Retina (tissue), 1 donor: ENCODE results near the gene GASK1A.

Source experiments
- DNase-seq: peaks from one replicate; pipeline ENCODE4 v3.0.0-alpha.2; 2016

GASK1A gene

DNA sequence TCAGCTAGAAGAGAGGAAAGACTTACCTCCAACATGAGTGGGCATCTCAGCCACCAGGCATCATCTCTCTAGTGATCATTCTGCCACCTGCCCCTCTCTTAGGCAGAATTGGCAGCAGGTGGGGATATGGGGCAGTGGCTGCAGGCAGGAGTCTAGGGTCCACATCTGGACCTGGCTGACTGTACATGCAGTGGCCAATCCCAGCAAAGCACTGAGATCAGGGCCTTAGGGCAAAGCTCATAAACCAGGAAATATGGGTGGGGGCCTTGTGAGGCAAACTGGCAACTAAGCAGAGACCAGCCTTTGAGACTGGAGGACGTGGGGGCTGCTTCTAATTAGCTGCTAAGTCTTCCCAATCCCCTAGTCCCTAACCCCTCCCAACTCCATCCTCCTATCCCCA lies 113.9 kb downstream of the GASK1A start:
- DNase-seq = no peak

DNA sequence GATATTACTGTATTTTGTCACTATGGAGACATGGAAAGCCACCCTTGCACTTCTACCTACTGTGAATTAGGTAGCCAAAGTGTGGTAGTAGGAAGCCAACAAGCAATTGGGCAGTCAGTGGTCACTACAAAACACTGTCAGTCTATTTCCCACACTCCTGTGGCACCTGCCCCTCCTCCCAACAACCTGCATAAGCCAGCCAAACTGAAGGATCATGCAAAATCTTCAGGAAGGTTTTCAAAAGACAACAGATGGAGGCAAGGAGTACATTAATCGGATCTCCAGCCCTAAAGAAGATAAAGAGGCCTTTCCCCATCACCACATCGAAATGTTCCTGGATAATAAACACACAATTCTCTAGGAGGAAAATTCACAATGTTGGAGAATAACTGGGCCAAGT lies 114.9 kb downstream of the GASK1A start:
- DNase-seq = no peak

DNA sequence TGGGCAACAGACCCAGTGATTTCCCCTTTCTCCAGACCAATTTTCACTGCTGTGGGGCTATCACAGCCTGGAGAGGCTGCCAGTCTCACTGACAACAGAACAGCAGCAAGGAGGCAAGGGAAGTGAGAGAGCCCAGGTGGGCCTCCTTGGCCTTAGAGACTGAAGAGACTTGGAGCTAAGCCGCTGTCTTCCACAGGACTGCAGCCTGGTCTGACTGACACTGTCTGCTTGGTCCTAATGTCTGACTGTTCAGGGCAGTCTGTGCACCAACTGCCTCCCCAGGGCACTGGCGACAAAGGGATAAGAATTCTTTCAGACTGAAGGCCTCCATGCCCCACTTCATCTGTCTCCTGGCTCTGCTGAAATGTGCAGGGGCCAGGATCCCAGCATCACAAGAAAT lies 115.3 kb downstream of the GASK1A start:
- peak; percentile 23 for DNase-seq

DNA sequence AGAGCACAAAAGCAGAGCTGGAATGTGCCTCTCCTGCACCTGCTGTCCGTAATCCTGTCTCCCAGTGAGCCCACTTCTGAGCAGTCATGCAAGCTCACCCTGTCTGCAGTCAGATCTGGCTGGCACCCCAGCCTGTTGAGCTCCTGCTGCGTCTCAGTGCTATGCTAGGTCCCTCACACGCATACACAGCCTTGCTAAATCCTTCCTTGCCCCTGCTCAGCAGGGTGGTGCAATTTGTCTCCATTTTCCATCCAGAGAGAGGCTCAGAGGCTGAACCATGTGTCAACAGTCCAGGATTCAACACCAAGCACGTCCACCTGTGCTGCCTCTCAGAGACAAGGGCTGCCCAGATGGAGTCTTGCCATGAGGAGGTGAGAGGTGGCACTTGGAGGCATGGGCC lies 115.7 kb downstream of the GASK1A start:
- DNase-seq = no peak

DNA sequence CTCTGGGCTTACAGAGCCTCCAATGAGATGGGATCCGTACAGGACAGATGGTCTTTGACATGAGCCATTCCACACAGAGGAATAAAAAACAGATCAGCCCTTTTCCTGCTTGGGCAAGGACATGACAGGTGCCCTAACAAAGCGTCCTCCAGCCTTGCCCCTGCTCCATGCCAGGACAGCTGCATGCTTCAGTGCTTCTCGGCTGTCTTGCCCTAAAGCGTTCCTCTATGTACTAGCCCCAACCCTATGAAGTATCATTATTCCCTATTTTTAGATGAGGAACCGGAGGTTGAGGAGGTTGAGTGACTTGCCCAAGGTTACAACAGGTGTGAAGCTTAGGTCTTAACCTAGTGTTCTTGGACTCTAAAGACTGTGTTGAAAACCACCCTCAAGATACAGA lies 116.3 kb downstream of the GASK1A start:
- no peak for DNase-seq

DNA sequence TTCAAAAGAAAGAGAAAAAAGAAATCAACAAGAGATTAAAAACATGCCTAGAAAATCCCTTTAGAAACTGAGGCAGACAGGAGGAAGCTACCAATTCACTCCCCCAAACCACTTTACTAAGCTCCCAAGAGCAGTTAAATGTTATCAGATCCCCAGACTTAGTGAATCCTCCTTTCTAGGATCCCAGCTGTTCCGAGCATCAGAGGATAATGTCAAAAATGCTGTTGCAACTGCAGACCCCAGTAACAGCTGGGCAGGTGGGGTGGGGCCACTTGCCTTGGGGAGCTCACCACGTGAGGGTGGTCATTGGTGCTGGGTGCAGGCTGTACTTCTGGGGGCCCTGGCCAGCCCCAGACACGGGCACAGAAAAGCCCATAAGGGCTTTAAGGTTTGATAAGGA lies 117.7 kb downstream of the GASK1A start:
- no peak for DNase-seq

DNA sequence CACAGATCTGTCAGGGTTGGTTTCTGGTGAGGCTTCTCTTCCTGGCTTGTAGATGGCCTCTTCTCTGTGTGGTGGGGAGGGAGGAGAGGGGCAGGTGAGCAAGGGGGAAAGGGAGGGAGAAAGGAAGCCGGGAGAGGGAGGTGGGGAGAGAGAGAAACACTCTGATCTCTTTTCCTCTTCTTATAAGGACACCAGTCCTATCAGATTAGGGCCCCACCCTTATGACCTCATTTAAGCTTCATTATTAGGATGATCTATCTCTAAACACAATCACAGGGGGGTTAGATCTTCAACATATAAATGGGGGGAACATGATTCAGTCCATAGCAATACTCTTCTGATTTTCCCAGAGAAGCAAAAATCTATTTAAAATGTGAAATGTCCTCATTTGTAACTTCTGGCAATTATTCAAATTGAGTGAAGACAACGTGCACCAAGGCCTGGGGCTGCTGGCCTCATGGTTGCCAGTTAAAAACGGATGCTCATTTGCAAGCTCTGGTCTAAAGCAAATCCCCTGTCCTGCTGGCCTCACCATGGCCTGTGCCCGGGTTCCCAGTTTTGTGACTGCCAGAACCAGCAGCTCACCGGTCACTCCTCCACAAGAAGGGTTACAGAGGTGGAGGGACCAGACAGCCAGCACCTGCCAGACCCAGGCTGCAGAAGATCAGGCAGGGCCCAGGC lies 118.4 kb downstream of the GASK1A start:
- no peak for DNase-seq

DNA sequence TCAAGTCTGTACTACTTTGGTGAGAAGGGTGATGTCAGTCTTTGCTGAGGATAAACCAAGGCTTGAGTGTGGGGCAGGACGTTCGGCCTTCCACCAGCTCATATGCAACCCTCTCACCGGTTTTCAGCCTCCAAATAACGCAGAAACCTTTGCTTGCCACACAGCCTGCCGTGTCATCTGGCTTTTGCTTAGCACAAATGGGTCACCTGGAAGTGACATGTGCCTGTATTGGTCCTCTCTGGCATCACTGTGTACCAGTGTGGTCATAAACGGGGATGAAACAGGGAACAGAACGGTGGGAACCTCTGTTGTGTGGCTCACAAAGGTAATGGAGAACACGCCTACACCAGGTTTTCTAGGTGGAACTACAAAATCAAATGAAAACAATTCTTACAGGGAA lies 119.7 kb downstream of the GASK1A start:
- no peak for DNase-seq

DNA sequence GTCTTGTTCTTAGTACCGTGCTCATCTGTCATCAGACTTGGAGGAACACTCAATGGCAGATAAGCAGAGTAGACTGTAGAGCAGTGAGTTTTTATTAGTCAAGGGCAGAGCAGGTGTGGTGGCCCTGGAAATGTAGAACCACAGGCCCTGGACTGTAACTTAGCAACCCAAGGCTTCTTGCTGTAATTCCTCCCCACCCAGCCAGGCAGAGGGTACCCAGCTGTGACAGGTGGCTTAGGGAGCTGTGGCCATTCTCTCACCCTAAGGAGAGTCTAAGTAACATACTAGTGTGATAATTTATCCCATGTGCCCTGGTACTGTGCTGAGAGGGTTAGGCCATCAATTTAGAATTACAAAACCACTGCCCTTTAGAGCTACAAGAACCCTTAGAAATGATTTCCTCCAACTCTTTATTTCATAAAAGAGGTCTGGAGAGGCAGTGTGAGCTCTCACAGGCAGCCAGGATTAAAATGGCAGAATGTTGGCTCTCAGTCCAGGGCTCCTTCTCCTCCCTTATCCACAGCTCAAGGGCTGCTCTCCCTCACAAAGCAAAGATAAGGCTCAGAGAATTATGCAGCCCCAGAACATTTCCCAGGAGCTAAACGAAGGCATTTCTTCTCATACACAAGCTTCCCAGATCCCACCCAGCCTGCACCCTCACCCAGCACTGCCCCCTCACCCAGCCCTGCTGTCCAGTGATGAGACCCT lies 123.8 kb downstream of the GASK1A start:
- no peak for DNase-seq

DNA sequence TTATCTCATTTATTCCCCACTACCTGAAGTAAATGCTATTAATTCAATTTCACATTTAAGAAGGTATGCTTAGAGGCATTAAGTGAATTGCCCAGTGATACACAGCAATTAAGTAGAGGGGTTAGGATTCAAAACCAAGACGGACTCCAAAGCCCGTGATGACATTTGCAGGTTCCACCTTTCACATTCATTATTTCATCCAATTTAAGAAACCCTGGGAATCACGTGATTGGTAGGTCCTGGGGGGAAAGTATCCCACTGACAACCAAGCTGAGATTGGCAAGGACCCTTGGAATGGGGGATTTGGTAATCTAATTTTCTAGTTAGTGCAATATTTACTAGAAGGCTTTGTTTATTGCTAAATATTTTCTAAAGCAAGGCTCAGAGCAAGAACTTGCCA lies 124.9 kb downstream of the GASK1A start:
- DNase-seq = no peak

DNA sequence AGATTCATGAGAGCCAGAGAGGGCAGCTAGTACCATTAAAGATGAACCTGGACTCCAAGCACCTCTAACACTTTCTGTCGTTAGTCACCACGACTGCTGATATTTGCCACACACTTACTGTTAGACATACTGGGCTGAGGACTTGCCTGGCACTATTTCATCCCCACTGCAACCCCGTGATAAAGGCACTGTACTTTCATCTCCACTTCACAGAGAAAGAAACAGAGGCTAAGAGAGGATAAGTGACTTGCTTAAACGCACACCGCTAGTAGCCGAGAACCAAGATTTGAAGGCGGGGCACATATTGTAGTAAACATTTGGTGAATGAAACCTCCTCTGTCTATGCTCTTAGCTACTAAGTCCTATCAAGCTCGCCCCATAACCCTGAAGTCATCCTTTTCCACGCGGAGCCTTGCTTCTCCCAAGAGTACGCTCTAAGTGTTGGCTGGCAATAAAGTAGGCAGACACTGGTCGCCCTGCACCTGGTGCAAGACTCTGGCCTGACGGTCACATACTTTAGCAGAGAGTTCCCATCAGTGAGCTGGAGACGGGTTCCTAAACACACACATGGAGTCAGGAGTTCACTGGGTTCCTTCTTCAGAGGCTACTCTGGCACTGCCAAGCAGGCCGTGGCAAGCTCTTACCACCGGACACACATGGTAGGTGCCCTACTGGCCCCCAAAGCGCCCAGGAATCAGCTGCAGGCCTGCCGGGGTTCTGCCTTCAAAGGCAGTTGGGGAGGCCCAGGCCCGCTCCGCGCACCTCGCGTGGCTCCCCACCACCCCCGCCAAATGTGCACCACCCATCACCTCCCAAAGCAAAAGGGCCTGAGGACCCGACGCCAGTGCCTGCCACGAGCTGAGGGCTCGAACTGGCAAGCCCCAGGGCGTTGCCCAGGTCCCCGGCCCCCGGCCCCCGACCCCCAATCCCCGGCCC lies 125.8 kb downstream of the GASK1A start:
- DNase-seq = peak; percentile 46

DNA sequence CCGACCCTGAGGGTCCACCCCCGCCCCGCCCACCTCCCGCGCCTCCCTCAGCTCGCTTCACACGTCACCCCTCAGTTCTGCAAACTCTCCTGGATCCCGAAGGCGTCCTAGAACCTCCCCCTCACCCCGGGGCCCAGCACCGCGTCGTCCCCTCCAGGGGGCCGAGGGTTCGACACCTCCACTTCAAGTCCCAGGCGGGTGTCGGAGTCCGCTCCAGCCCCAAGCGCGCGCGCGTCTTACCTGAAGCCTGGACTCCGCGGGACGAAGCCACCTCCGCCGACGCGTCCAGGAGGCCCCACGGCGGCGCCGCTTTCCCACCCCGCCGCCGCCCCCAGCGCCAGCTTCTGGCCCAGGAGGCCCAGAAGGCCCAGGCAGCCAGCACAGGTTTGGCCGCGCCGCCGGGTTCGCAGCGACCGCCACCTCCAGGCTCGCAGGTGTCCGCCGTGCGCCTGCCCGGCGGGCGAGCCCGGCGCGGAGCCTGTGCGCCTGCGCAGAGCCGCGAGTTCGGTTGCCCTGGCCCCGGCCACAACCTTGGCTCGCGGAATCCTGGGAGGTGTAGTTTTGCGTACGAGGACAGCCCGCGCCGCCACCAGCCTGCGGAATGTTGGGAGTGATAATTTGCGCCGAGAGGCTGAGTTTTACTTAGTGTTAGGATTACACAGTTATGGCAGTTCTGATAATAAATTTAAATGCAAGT lies 126.6 kb downstream of the GASK1A start, which contains the start of gene POMGNT2:
Gene POMGNT2 (minus strand): TSS at position 484 of the 697 bp plus-strand sequence. CDS start 24,648 bp downstream, outside the sequence.
- peak; percentile 84 for DNase-seq

DNA sequence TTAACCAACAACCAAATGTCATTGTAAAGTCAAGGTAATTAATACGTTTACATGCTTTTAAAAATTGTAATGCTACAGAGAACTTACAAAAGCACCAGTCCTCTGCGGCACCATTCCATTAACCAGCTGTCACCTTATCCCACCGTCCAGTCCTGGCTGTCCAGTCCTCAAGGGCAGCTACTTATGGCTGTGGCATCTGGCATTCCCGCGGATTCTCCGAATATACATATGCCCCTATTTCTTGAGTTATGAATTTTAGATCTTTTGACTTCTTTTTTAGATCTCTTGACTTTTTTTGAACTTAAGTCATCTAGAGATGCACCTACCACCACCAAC lies 127.2 kb downstream of the GASK1A start:
- no peak for DNase-seq
